Keratinocyte (primary cell): Measurements from ENCODE around the gene IL18RAP.

ENCODE experiments used
- EZH2 ChIP-seq: IDR thresholded peaks from one replicate; pipeline ENCODE4 v1.6.1; 2012; ENCODE audit warnings: inconsistent platforms, mild to moderate bottlenecking, low read length, moderate library complexity
- TF ChIP-seq, protein P1 (sequence below), 3 experiments: IDR thresholded peaks in 1 of 3; conservative IDR thresholded peaks in 1 of 3; optimal IDR thresholded peaks in 1 of 3; 2 replicates in 2 of 3; 3 replicates in 1 of 3; pipeline versions ENCODE3 to v1.5.1; 2011; ENCODE audit warnings: low read length in 3 of 3, mild to moderate bottlenecking in 3 of 3, moderate library complexity in 2 of 3, control low read depth in 1 of 3, inconsistent platforms in 1 of 3; ENCODE audit not compliant: insufficient read depth in 2 of 3; ENCODE audit errors: extremely low read depth in 1 of 3

DNA sequence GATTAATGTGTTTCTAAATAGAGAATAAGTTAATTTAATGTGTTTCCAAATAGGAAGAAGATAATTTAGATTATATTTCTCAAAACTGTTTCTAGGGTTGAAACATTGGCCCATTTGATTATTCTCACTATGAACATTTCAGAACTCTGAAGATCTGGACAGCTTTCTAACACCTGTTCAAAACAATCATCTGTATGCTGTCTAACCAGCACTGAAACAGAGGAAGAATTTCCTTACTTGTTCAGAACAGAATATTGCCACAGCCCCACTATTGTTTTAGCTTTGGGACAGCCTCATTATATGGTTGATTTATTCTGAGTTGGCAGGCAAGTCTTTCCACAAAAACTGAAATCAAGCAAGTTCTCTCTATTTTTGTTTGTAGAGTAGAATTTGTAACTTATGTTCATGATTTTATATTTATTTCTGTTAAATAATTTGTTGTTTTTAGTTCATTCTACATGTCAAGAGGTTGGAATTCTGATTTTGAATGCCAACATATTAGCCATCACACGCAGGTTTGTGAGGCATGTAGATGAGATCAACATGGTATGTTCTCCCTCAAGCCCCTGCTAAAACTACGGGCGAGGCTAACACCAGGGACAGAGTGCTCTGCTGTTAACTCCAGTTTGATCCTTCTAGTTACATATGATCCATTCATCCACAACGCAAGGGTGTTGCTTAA is 11.2 kb downstream of the IL18RAP start:
- TF ChIP-seq, protein P1, sequence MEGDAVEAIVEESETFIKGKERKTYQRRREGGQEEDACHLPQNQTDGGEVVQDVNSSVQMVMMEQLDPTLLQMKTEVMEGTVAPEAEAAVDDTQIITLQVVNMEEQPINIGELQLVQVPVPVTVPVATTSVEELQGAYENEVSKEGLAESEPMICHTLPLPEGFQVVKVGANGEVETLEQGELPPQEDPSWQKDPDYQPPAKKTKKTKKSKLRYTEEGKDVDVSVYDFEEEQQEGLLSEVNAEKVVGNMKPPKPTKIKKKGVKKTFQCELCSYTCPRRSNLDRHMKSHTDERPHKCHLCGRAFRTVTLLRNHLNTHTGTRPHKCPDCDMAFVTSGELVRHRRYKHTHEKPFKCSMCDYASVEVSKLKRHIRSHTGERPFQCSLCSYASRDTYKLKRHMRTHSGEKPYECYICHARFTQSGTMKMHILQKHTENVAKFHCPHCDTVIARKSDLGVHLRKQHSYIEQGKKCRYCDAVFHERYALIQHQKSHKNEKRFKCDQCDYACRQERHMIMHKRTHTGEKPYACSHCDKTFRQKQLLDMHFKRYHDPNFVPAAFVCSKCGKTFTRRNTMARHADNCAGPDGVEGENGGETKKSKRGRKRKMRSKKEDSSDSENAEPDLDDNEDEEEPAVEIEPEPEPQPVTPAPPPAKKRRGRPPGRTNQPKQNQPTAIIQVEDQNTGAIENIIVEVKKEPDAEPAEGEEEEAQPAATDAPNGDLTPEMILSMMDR (optimal IDR thresholded peaks at IDR 0.05 in 1 of 3, IDR thresholded peaks at IDR 0.05 in 1 of 3, conservative IDR thresholded peaks at IDR 0.05 in 1 of 3; ENCODE audit: extremely low read depth in 1 of 3, insufficient read depth in 2 of 3, low read length in 3 of 3): no peak
- no peak for TF ChIP-seq EZH2
